Keratinocyte (primary cell): ENCODE measurements around the gene C10orf90.

ENCODE experiments used
- CTCF ChIP-seq, 3 experiments: IDR thresholded peaks in 1 of 3; conservative IDR thresholded peaks in 1 of 3; optimal IDR thresholded peaks in 1 of 3; 2 replicates in 2 of 3; 3 replicates in 1 of 3; pipeline versions ENCODE3 to v1.5.1; 2011; ENCODE audit warnings: low read length in 3 of 3, mild to moderate bottlenecking in 3 of 3, moderate library complexity in 2 of 3, control low read depth in 1 of 3, inconsistent platforms in 1 of 3; ENCODE audit not compliant: insufficient read depth in 2 of 3; ENCODE audit errors: extremely low read depth in 1 of 3
- EZH2 ChIP-seq: IDR thresholded peaks from one replicate; pipeline ENCODE4 v1.6.1; 2012; ENCODE audit warnings: inconsistent platforms, mild to moderate bottlenecking, low read length, moderate library complexity

- TF ChIP-seq CTCF (optimal IDR thresholded peaks at IDR 0.05 in 1 of 3, IDR thresholded peaks at IDR 0.05 in 1 of 3, conservative IDR thresholded peaks at IDR 0.05 in 1 of 3; ENCODE audit: extremely low read depth in 1 of 3, insufficient read depth in 2 of 3, low read length in 3 of 3) (no peak), EZH2 (no peak)
Measured at GRCh38 chr10:126461289-126461940, 209.1 kb downstream of the C10orf90 start.
